K562 (cell line): ENCODE measurements around the gene ZNF574. TPM values are rescaled to one million over a fixed set of nuclear protein-coding genes. Genes with fewer than 3 reads are reported as not detected.
A peak's percentile ranks its signal among the peaks of the same experiment; 100 is the strongest.

Experiments used
- ATAC-seq: fragments of 200-7000 bp; cut with Tn5 transposase; 3 replicates; pipeline ENCODE4 v1.9.1; 2020; ENCODE audit warnings: moderate library complexity
- BruUV-seq: library from RNA; stranded (reverse); fragments of 400-500 nt; replicated peaks from 2 replicates; lab custom pipeline; 2021; lab: Mats Ljungman, UMichigan
- CTCF ChIA-PET: fragments of 300-600 bp; formaldehyde crosslinking; extraction: SDS; loops from one replicate; lab custom pipeline; 2021; ENCODE audit warnings: low intra/inter-chr PET ratio; lab: Yijun Ruan, JAX
- POLR2A ChIA-PET: fragments of 300-600, 350-650 bp; sonication (Branson Sonifier 250); formaldehyde crosslinking; extraction: SDS; loops from one replicate; lab custom pipeline; 2021; ENCODE audit warnings: antibody characterized with exemption, inconsistent platforms; lab: Yijun Ruan, JAX
- DNase-seq, 4 experiments: peaks; one replicate each; pipeline versions ENCODE4 v3.0.0 to v3.0.0-alpha.2; 2011 to 2018; ENCODE audit warnings: low spot score in 3 of 4, mixed read lengths in 3 of 4; ENCODE audit errors: extremely low read depth in 1 of 4
- FAIRE-seq: peaks from 2 replicates; lab custom pipeline; 2011; peaks lifted over from hg19 to GRCh38; lab: Jason Lieb, UNC
- H2AFZ ChIP-seq: 2 replicates; pipeline ENCODE4 v1.6.0; 2011; ENCODE audit warnings: low read depth, low read length, control low read depth, inconsistent platforms
- H3K27ac ChIP-seq: fragments of 200-600 bp; 3 replicates; pipeline ENCODE4 v1.8.0; 2011; ENCODE audit warnings: low read depth, mild to moderate bottlenecking, control low read depth, inconsistent platforms, low read length, moderate library complexity, mixed read lengths; ENCODE audit errors: extremely low read depth
- H3K27me3 ChIP-seq, 2 experiments: fragments of 300-600 bp in 1 of 2; 2 replicates in 1 of 2; 3 replicates in 1 of 2; pipeline versions ENCODE4 v1.6.0 to v1.8.0; 2011; ENCODE audit warnings: inconsistent platforms in 2 of 2, low read length in 2 of 2, mild to moderate bottlenecking in 1 of 2, mixed read lengths in 1 of 2, moderate library complexity in 1 of 2; ENCODE audit not compliant: control insufficient read depth in 2 of 2, insufficient read depth in 2 of 2
- H3K36me3 ChIP-seq: fragments of 300-600 bp; 3 replicates; pipeline ENCODE4 v1.8.0; 2011; ENCODE audit warnings: mild to moderate bottlenecking, low read length, inconsistent platforms; ENCODE audit not compliant: control insufficient read depth, insufficient read depth
- H3K4me1 ChIP-seq, 2 experiments: fragments of 200-600 bp in 1 of 2; replicated peaks in 1 of 2; 2 replicates in 1 of 2; 3 replicates in 1 of 2; pipeline versions ENCODE4 v1.5.1 to v1.8.0; 2011; ENCODE audit warnings: inconsistent platforms in 2 of 2, low read length in 2 of 2, mild to moderate bottlenecking in 1 of 2, mixed read lengths in 1 of 2, moderate library complexity in 1 of 2; ENCODE audit not compliant: control insufficient read depth in 2 of 2, insufficient read depth in 2 of 2
- H3K4me2 ChIP-seq: 2 replicates; pipeline ENCODE4 v1.6.1; 2011; ENCODE audit warnings: low read length, control low read depth, inconsistent platforms, mixed read lengths; ENCODE audit not compliant: insufficient read depth
- H3K4me3 ChIP-seq: fragments of 200-600 bp; sonication (generic), shearing (Covaris generic); 2 replicates; pipeline ENCODE4 v1.5.1; 2016; ENCODE audit warnings: control low read depth, inconsistent platforms
- H3K79me2 ChIP-seq: fragments of 200-600 bp; 3 replicates; pipeline ENCODE4 v1.8.0; 2011; ENCODE audit warnings: low read length, inconsistent platforms; ENCODE audit not compliant: control insufficient read depth, insufficient read depth
- H3K9ac ChIP-seq, 2 experiments: 2 replicates each; pipeline versions ENCODE4 v1.6.0 to v1.6.1; 2011; ENCODE audit warnings: low read depth in 2 of 2, low read length in 2 of 2, control low read depth in 1 of 2, inconsistent platforms in 1 of 2, mild to moderate bottlenecking in 1 of 2, mixed read lengths in 1 of 2; ENCODE audit not compliant: insufficient read depth in 1 of 2
- H3K9me1 ChIP-seq: one replicate; pipeline ENCODE4 v1.6.0; 2011; ENCODE audit warnings: inconsistent platforms, mild to moderate bottlenecking, low read length, moderate library complexity; ENCODE audit not compliant: control insufficient read depth, insufficient read depth
- H3K9me3 ChIP-seq: replicated peaks from 2 replicates; pipeline ENCODE4 v1.5.1; 2011; ENCODE audit warnings: low read depth, low read length, inconsistent platforms; ENCODE audit not compliant: control insufficient read depth, insufficient read depth
- H4K20me1 ChIP-seq: replicated peaks from 2 replicates; pipeline ENCODE4 v1.6.1; 2011; ENCODE audit warnings: low read length, inconsistent platforms, mixed read lengths; ENCODE audit not compliant: control insufficient read depth, insufficient read depth
- CC2D1A ChIP-seq: fragments of 450-650 bp; IDR thresholded peaks from 2 replicates; pipeline ENCODE4 v1.6.1; 2017; ENCODE audit warnings: mild to moderate bottlenecking
- FOXJ2 ChIP-seq: fragments of 200-800 bp; sonication (Bioruptor generic); IDR thresholded peaks from 2 replicates; pipeline ENCODE4 v1.6.1; 2016; ENCODE audit warnings: missing genetic modification characterization, missing compliant biosample characterization
- FOXK1 ChIP-seq: sonication (generic); formaldehyde crosslinking; IDR thresholded peaks from 2 replicates; pipeline ENCODE4 v1.8.0; 2022; ENCODE audit warnings: missing genetic modification reagents, mild to moderate bottlenecking, borderline replicate concordance
- HDAC1 ChIP-seq, 2 experiments: fragments of 450-650 bp; IDR thresholded peaks; 2 replicates each; pipeline ENCODE4 v1.6.1; 2016 to 2017; ENCODE audit warnings: inconsistent platforms in 1 of 2, mild to moderate bottlenecking in 1 of 2, moderate library complexity in 1 of 2
- NR2C2 ChIP-seq, 2 experiments: fragments of 200-800 bp in 1 of 2; sonication (Bioruptor generic) in 1 of 2; sonication (generic) in 1 of 2; formaldehyde crosslinking in 1 of 2; IDR thresholded peaks; 2 replicates each; pipeline versions ENCODE4 v1.6.1 to v1.8.0; 2016 to 2022; ENCODE audit warnings: mild to moderate bottlenecking in 1 of 2, missing compliant biosample characterization in 1 of 2, missing genetic modification characterization in 1 of 2, missing genetic modification reagents in 1 of 2
- PHB ChIP-seq: fragments of 250-450 bp; sonication (Bioruptor Pico); IDR thresholded peaks from 2 replicates; pipeline ENCODE4 v1.5.0; 2021
- RBM14 ChIP-seq: fragments of 200-400 bp; formaldehyde crosslinking; IDR thresholded peaks from 2 replicates; pipeline ENCODE4 v1.6.1; 2018; ENCODE audit warnings: low read depth, mild to moderate bottlenecking, low read length, moderate library complexity, borderline replicate concordance; ENCODE audit not compliant: insufficient read depth
- ZBTB49 ChIP-seq: sonication (generic); formaldehyde crosslinking; IDR thresholded peaks from 2 replicates; pipeline ENCODE4 v1.8.0; 2022; ENCODE audit warnings: missing genetic modification reagents, mild to moderate bottlenecking, borderline replicate concordance
- ZNF766 ChIP-seq: fragments of 200-800 bp; sonication (Bioruptor generic); conservative IDR thresholded peaks from 2 replicates; pipeline ENCODE4 v1.6.1; 2016; ENCODE audit warnings: missing genetic modification characterization, missing compliant biosample characterization
- WGBS: fragments of 100-300 bp; shearing (Covaris generic); methylation state at CpG from one replicate; pipeline ENCODE4 v1.1.6; 2016; ENCODE audit warnings: low coverage, mixed read lengths; ENCODE audit not compliant: insufficient coverage; ENCODE audit errors: missing lambda C conversion rate; 5-methylcytosine and 5-hydroxymethylcytosine counted together
- in situ Hi-C: fragments of 300-500 bp; cut with MboI; formaldehyde crosslinking; loops from 4 replicates; pipeline ENCODE4 v1.15.0; 2018; ENCODE audit warnings: inconsistent platforms, mixed read lengths
- intact Hi-C: fragments of 100-400 bp; cut with micrococcal nuclease; formaldehyde crosslinking; loops from 2 replicates; pipeline ENCODE4 v1.14.2; 2022
- polyA plus RNA-seq, 8 experiments: library from polyadenylated mRNA; depleted of rRNA in 4 of 8; stranded (reverse) in 5 of 8; unstranded in 3 of 8; fragments of >200 nt; fragmentation: Nextera tagmentation in 2 of 8; fragmentation: Illumina TruSeq in 1 of 8; extraction: Ambion mirVana in 2 of 8; extraction: Trizol in 1 of 8; gene quantifications; 2 replicates each; pipeline versions ENCODE4 v1.2.1 to v1.2.3, GENCODE V29; 2011 to 2014; ENCODE audit warnings: inconsistent platforms in 1 of 8, missing spikeins in 1 of 8
- total RNA-seq, 7 experiments: library from RNA; depleted of rRNA in 6 of 7; stranded (reverse); fragments of >200 nt in 6 of 7; fragmentation: Illumina TruSeq in 2 of 7; extraction: Trizol in 2 of 7; gene quantifications; 2 replicates each; pipeline versions ENCODE4 v1.2.1 to v1.2.3, GENCODE V29; 2011 to 2021; ENCODE audit warnings: low replicate concordance in 1 of 7

The ZNF574 gene
- total and polyA plus RNA-seq, 9 of the 15 experiments (the other 6 are each of a cell fraction or from before 2014, with no cell fraction given), result 0.24 to 20.7 (median 8.4) TPM

GRCh38 chr19:42074513-42075363 is 1.2 kb upstream of the ZNF574 start (continued):
- TF ChIP-seq ZNF766, result 0 out of 2 replicates have a peak, but pooled peaks have one; percentile 7
- peak; percentile 75; the same call in 1 of the 2 replicates for TF ChIP-seq NR2C2 (CRISPR knock-in tag; IDR thresholded peaks at IDR 0.05)
- TF ChIP-seq NR2C2 (tag; IDR thresholded peaks at IDR 0.05), result no peak
- TF ChIP-seq ZBTB49 (CRISPR knock-in tag), result no peak
- TF ChIP-seq FOXJ2 (tag), result no peak

DNA sequence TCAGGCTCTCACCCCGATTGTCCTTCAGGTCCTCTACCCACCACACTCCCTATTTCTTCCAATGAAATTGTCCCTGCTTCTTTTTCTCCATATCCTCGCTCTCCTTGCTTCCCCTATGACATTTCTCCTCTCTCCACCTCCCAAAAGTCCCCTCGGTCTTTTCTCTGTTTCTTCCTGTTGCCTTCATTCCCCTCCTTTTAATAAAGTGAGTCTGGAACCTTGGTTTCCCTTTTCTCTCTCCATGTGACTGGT is 676 bp upstream of the ZNF574 start:
- peak overlapping the region; percentile 51 for H2AFZ ChIP-seq
- H3K27ac ChIP-seq, result peak overlapping the region; percentile 94
- H3K9me3 ChIP-seq, result no peaks in the 10 kb centered on the region
- H3K79me2 ChIP-seq, result peaks cover 48% of the 10 kb centered on the region
- peak overlapping the region; percentile 96 for H3K4me3 ChIP-seq
- CTCF ChIA-PET, result no interaction called here
- peaks cover 25% of the 10 kb centered on the region; the same call in 2 of the 3 replicates for H3K36me3 ChIP-seq
- H3K27me3 ChIP-seq, result no peaks in the 10 kb centered on the region
- H3K4me1 ChIP-seq, result peaks cover 19 to 37% of the 10 kb centered on the region in 2 experiments
- intact Hi-C loops (no loop called here), in situ Hi-C loops (no loop called here)
- BruUV-seq, result TSS peak; percentile 96
- FAIRE-seq (no peak), ATAC-seq (peak; percentile 1), DNase-seq (no peak)
- H3K9me1 ChIP-seq, result no peaks in the 10 kb centered on the region
- H3K9ac ChIP-seq, result peak overlapping the region; percentile 95 to 99
- WGBS, result 0% methylated on average over 3 of the region's 3 CpGs
- H4K20me1 ChIP-seq, result peaks cover 7% of the 10 kb centered on the region; the same call in 1 of the 2 replicates
- peak overlapping the region; percentile 88 for H3K4me2 ChIP-seq
- POLR2A ChIA-PET, result interaction anchor here (0.7 kb wide), 1 partner anchor 344 kb away, joined by 4 read pairs; no protein-coding TSS in a partner anchor
- TF ChIP-seq CC2D1A (0 out of 2 replicates have a peak, but pooled peaks have one; percentile 43), RBM14 (no peak), FOXK1 (CRISPR knock-in tag) (peak; percentile 76; the same call in 1 of the 2 replicates), HDAC1 (IDR thresholded peaks at IDR 0.05) (peak in 1 of 2 experiments; percentile 87; a peak in 1 of 4 replicates), PHB (CRISPR knock-in tag) (no peak)
